HG03442 (cell line): ENCODE results near the gene NHSL1.

Experiments
- ATAC-seq: cut with Tn5 transposase; IDR thresholded peaks from one replicate; pipeline ENCODE4 v1.9.1; 2021; ENCODE audit warnings: mild to moderate bottlenecking, moderate library complexity; ENCODE audit not compliant: unreplicated experiment

The NHSL1 gene

DNA sequence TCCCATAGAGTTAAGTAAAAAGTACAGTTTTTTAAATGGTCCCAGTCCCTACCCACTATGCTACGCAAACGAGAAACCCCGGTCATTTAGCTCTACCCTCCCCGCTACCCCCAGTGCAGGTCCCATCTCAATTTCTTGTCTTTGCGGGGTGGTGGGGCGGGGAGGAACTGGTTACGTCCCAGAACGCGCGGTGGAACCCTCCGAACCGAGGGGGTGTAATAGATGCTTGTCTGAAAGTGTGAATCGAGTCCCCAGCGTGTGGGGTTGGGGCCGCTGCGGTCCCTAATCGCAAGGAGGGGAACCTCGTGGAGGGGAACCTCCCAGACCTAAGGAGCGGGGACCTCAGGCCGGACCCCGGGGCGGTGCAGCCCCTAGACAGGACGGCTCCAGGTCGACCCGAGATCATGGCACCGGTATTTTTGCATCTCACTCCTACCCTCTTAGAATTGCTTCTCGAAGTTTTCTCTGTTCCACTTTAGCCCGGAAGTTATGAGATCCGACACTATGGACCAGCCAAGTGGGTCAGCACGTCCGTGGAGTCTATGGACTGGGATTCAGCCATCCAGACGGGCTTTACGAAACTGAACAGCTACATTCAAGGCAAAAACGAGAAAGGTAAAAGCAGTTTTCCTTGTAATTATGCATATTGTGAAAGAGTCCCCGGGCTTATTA lies 94.5 kb downstream of the NHSL1 start:
- ATAC-seq: peak; percentile 4

DNA sequence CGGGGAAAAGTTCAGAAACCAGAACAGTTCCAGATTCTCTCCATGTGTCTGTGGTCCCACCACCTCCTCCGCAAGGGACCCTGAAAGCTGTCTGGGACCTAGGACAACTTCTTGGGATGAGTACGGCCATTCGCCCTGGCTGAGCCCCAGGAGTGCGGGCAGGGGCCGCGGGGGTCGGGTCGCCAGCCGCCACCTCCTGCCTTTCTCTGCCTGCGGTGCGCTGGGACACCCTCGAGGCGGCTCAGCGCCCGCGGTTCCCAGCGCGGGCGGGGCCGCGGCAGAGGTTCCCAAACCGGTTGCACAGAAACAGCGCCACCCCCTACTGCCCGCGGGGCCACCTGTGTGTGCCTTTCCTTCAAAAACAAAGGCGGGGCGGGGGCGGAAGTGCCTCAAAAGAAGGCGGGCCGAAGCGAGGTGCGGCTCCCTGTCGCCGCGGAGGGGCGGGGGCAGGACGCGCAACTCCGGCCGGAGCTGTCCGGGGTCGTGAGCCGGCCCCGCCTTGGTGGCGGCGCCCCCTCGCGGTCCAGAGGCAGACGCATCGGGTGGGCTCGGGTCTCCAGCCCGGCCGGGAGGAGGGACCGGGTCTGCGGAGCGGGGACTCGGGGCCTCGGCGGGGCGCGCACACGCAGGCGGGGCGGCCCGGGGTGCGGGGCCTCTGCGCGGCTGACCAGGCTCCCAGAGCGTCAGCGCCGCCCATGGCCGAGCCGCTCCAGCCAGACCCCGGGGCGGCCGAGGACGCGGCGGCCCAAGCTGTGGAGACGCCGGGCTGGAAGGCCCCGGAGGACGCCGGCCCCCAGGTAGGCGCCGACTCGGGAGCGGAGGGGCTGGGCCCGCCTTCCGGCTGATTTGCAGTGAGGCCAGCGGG lies 95.3 kb downstream of the NHSL1 start, which contains the start of gene HEBP2:
TSS of gene HEBP2 (plus strand) at position 423 of the 865 bp plus-strand sequence. CDS start at position 696, 273 bp downstream.
- peak; percentile 82 for ATAC-seq

DNA sequence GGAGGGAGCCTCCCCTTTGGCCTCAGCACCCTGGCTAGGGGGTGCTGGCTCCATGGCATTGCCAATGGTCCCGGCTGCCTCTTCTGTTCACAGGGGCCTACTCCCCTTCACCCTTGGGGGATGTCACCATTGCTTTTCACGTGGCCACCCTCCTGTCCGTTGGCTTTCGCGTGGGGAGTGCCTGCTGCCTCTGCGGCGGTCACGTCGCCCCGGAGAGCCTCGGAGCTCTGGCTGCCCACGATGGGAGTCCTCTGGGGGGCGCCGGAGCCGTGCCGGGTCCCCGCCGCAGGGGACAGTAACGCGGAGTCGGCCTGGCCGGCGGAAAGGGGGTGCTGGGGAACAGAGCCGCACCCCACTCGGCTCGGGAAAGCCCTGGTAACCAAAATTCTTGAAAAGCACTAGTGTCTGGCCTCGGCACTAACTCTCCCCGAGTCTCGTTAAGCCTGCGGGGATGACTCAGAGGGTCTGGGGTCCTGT lies 95.9 kb downstream of the NHSL1 start:
- ATAC-seq: peak; percentile 12

DNA sequence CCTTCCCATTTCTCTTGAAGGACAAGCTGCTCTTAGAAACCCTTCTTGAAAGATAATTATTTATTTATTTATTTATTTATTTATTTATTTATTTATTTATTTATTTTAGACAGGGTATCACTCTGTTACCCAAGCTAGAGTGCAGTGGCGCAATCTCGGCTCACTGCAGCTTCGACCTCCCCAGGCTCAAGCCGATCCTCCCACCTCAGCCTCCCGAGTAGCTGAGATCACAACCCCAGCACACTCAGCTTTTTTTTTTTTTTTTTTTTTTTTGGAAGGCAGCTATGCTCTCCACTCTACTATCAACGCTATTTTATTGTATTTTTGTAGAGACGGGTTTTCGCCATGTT lies 96.5 kb downstream of the NHSL1 start:
- ATAC-seq: no peak

DNA sequence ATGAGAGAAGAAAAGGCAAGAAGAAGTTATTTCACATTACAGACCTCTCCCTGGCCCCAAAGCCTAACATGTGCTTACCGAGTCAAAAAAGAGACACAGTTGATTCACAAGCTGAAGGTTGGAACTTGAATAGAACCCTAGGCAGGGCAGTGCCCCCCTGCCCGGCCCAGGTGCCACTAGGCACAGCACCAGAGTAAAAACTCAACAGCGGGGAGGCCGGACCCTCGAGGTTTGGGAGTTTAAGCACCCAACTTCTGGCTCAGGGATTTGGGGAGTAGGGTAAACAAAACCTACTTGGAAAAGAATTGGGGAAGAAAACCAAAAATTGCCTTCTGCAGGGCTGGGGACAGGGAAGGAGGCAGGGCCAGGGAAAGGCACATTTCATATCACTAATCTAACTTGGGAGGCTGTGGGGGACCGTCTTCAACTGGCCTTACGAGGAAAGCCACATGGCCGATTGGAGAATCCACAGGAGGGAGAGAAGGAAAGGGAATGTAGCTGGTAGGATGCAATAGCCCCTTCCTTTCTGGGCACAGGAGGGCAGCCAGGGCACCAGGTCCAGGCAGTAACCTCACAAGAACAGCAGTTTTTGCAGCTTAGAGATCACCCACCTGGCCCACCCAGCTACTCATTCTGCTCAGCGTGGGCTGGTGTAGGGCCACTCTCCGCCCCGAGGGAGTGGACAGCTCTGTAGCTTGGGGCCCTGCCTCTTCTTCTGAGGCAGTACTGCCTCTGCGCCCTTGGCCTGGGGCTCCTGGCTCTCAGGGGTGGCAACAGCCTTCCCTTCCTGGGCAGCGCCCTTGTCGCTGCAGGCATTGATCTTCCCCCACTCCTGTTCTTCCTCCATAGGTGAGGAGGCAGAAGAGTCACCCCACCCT lies 97.1 kb downstream of the NHSL1 start:
- no peak for ATAC-seq

DNA sequence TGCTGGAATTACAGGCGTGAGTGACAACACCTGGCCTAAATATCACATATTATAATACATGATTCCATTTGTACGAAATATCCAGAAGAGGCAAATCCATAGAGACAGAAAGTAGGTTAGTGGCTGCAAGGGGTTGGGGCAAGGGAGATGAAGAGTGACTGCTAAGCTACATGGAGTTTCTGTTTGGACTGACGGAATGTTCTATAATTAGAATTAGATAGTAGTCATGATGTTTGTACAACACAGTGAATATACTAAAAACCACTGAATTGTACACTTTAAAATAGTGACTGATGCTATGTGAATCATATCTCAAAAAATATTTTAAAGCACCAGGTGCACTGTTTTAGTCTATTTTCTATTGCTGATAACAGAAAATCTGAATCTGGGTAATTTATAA lies 99.0 kb downstream of the NHSL1 start:
- ATAC-seq: no peak

DNA sequence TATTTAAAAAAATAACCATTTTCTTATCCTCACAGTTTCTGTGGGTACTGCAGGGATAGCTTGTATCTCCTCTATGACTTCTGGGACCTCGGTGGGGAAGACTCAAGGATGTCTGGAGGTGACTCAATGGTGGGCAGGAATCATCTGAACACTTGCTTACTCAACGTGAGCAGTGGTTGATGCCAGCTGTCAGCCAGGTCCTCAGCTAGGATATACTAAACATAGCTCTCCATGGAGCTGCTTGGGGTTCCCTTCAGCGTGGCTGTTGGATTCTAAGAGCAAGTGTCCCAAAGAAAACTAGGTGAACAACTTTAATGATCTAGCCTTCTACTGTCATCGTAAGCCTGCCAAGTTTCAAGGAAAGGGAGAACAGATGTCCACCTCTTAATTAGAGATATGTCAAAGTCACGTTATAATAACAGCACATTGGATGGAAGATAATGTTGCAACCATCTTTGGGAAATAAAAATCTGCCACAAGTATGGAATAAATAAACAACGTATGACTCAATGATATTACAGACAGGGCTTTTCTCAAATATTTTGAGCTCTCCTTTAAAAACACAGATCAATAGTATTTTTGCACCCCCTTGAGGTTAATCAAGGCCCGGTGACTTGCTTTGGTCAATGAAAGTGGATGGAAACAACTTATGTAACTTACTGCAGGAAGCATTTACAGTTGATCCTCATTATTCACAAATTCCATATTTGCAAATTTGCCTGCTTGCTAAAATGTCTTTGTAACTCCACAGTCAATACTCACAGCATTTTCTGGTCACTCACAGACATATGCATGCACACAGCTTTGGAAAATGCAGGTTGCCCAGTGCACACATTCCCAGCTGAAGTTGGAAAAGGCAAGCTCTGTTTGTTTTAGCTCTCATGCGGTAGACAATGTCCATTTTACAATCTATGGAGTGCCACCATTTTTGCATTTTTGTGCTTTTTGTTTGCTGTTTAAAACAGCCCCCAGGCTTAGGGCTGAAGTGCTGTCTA lies 101.9 kb downstream of the NHSL1 start:
- ATAC-seq: no peak

DNA sequence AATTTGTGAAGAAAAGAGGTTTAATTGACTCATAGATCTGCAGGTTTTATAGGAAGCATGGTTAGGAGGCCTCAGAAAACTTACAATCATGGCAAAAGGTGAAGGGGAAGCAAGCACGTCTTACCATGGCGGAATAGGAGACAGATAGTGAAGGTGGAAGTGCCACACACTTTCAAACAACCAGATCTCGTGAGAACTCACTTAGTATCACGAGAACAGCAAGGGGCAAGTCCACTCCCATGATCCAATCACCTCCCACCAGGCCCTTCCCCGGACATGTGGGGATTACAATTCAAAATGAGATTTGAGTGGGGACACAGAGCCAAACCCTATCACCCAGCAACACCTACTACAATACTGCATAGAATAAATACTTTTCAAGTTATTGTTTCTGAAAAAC lies 102.6 kb downstream of the NHSL1 start:
- no peak for ATAC-seq

DNA sequence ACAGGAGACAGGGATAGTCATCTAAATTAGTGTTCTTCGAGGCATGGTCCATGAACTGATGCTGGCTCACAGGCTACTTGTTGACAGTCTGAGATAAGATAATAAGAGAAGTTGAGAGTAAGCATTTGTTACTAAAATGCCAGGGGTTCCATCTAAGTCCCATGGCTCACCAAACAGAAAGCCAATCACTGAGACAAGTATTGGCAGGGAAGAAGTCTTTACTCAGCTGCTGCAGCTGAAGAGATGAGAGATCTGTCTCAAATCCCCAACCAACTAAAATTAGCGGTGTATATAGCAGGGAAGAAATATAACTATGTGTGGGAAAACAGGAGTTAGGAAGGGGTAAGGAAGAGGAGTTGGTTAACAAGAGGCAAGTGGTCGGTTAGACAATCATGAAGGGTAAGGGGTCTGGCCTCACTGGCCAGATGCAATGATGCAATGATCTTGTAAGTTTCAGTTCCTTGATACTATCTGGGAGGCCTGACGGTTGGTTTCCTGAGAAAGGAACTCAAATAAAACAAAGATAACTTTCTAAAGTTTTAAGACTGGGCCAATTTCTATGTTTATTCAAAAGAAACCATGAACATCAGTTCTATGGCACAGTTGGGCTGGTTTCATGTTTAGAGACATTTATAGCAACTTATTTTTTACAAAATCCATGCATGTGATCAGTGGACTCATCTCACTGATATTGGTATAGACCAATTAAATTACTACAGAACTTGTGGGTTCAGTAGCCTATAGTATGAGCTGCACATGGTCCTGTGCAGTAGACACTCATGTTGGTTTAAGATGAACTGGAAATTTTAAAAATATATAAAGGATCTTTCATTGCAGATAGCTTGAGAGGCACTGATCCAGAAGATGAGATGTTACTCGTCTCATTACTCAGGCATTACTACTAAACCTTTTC lies 105.2 kb downstream of the NHSL1 start:
- no peak for ATAC-seq

DNA sequence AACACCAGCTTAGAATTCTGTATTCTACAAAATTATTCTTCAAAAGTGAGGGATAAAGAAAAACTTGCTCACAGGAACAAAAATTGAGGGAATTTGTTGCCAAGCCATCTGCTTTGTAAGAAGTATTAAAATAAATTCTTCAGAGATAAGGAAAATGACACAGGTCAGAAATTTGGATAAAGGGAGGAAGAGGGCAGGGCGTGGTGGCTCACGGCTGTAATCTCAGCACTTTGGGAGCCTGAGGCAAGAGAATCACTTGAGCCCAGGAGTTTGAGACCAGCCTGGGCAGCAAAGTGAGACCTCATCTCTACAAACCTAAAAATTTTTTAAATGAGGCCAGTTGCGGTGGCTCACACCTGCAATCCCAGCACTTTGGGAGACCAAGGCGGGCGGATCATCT lies 109.7 kb downstream of the NHSL1 start:
- ATAC-seq: no peak

DNA sequence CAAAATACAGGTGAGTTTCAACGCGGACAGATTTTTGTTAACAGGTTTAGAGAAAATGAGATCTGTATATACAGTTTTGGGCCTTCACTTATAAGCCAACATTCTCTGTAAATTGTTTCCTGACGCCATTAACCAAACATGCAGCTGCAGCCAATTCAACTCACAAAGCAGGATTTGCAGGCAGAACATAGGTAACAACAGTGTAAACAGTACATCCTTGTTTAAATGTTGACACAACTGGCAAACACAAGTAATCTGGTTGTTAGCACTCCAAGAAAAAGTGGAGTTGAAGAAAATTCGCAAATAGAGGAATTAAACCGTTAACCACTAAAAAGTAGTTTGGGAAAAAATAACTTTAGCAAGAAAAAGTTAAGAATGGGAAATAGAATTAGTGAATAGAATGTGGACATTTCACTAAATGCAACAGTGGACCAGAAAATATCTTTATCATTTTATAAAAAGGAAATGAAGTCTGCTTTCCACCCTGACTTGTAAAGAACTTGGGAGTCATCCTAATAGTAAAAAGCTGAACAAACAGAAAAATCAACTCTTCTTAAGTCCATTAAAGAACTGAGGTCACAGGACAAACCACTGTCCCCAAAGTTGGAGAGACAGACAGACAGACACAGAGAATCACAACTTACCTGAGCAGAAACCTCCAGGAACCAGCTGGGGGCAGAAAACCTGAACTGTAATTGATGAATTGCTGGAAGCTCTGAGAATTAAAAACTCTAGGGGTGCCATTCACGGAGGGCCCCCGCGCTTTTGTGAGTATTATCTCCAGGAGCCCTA lies 111.5 kb downstream of the NHSL1 start:
- no peak for ATAC-seq

DNA sequence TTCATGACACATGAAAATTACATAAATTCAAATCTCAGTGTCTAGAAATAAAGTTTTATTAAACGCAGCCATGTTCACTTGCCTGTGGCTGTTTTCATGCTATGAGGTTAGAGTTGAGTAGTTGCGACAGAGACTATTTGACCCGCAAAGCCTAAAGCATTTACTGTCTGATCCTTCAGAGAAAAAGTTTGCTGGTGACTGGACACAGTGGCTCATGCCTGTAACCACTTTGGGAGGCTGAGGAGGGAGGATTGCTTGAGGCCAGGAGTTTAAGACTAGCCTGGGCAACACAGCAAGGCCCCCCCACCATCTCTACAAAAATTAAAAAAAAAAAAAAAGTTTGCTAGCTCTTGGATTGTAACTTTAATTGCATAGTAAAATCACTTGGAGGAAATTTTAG lies 112.4 kb downstream of the NHSL1 start:
- ATAC-seq: no peak

DNA sequence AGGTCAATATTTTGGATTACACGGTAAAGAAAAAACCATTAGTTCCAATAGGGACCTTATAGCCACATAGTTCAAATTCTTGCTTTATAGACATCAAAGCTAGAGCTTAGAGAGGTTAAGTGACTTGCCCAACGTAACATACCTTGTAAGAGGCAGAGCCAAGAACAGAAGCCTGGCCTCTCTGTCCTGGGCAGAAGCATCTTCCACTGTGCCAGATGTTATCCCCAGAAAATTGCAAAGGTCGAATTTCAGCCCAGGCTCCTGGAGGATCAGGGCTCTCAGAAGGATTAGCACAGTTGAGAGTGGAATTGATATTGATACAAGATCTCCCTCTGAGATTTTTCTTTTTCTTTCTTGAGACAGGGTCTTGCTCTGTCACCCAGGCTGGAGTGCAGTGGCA lies 115.5 kb downstream of the NHSL1 start:
- ATAC-seq: no peak

DNA sequence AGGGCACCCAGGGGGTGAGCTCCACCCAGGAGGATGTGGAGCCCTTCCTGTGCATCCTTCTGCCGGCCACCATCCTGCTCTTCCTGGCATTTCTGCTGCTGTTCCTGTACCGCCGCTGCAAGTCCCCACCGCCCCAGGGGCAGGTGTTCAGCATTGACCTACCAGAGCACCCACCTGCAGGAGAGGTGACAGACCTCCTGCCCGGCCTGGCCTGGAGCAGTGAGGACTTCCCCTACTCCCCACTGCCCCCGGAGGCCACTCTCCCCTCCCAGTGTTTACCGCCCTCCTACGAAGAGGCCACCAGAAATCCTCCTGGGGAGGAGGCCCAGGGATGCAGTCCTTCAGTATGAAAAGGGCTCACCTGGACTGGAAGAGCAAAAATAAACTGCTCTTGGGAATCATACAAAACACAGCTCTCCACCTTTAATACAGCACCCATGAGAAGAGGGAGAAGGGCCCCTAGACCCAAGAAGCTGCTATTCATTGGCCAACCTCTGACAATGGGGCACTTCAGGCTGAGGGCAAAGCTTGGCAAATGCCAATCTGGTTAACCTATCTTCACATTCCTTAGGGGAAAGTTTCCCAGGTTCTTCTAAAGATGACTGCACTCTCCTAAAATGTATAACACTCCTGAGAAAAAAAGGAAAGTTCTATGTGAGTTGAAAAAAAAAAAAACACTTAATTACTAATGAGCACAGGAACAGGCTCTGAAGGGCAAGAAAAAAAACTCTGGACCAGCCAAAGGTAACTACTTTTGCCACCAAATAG lies 116.6 kb downstream of the NHSL1 start:
- ATAC-seq: no peak

DNA sequence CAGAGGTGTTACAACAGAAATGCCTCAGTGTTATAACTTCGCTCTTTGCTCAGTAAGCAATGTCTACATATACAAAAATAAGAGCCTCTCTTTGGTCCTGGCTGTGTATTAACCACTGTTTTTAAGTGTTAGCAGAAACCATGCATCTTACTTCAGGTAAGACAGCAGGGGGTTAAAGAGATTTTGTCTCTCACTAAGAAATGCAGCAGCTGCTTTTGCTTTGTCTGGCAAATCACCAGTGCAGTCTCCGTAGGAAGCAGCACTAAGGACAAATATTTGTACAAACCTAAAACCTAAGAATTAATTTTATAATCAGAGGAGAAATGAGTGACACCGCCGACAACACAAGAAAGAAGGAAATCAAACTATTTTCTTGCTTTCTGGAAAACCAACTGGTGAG lies 120.8 kb downstream of the NHSL1 start:
- ATAC-seq: no peak

DNA sequence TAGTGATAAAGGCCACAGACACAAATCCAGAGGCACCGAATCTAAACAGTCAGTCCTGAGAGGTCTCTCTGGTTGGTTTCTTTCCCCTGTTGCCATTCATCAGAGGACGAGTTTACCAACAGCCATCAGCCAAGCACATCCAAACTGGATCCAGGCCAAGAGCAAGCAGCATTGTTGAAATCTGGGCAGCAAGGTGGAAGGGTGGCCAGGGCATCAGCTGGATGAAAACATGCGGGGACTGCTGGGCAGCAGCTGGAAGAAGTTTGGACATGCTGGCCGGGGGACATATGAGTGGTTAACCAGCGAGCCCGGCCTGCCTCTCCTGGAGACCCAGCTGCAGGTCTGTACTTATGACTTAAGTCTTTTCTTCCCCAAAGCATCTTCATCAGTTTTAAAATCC lies 121.5 kb downstream of the NHSL1 start, which contains the start of gene SMIM28:
TSS of gene SMIM28 (plus strand) at position 62 of the 400 bp plus-strand sequence. CDS start at position 230, 168 bp downstream.
- ATAC-seq: no peak

DNA sequence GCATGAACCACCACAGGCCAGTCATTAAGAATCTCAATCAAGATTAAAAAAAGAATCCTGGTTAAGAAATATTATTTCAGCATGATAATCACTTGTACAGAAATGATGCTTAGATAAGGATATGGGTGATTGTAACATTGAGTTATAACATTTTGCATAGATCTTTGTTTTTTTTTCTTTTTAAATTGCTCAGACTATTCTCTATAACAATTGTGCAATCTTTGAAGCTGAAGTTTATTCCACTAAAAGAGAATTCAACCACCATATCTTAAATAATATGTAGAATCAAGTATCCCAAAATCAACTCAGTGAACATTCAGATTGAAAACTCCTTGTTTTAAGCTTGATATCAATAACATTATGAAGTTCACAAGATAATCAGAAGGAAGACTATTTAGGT lies 122.3 kb downstream of the NHSL1 start:
- ATAC-seq: no peak
